HFFc6 (cell line): ENCODE measurements around the gene SLC22A4. TPM values are rescaled to one million over a fixed set of nuclear protein-coding genes. Genes with fewer than 3 reads are reported as not detected.

Experiments used
- DNase-seq: peaks from one replicate; pipeline ENCODE4 v3.0.0-alpha.2; 2018
- H3K27ac Mint-ChIP-seq: 2 replicates; pipeline ENCODE4 v1.8.0; 2020; ENCODE audit warnings: mild to moderate bottlenecking, mixed read lengths
- H3K27me3 Mint-ChIP-seq: 2 replicates; pipeline ENCODE4 v1.8.0; 2021; ENCODE audit warnings: mild to moderate bottlenecking, moderate library complexity, mixed read lengths; ENCODE audit not compliant: insufficient read depth
- H3K36me3 Mint-ChIP-seq: 2 replicates; pipeline ENCODE4 v1.8.0; 2021; ENCODE audit warnings: low read depth, mixed read lengths
- H3K4me1 Mint-ChIP-seq: 2 replicates; pipeline ENCODE4 v1.8.0; 2020; ENCODE audit warnings: low read depth, mixed read lengths
- H3K4me3 Mint-ChIP-seq: 2 replicates; pipeline ENCODE4 v1.8.0; 2020; ENCODE audit warnings: mild to moderate bottlenecking, moderate library complexity, mixed read lengths
- H3K9me3 Mint-ChIP-seq: 2 replicates; pipeline ENCODE4 v1.8.0; 2020; ENCODE audit warnings: mild to moderate bottlenecking, mixed read lengths
- total RNA-seq, 6 experiments: library from RNA; stranded (reverse); fragmentation: NEBNext Ultra II Directional; extraction: Animal tissue kit (Norgen Biotek cat#: 25700); gene quantifications; 2 replicates in 1 of 6; 3 replicates in 5 of 6; pipeline ENCODE4 v1.2.3, GENCODE V29; 2021
- TF ChIP-seq, protein P1 (sequence below): fragments of 200-600 bp; sonication (generic); IDR thresholded peaks from 2 replicates; pipeline ENCODE4 v1.5.0; 2021; ENCODE audit warnings: antibody characterized with exemption, mild to moderate bottlenecking

SLC22A4 gene
- total RNA-seq, 6 experiments from 2014 or later, result 10.8 to 12.6 (median 11.4) TPM

GRCh38 chr5:132380741-132381140 is 86.5 kb downstream of the SLC22A4 start:
- TF ChIP-seq, protein P1, sequence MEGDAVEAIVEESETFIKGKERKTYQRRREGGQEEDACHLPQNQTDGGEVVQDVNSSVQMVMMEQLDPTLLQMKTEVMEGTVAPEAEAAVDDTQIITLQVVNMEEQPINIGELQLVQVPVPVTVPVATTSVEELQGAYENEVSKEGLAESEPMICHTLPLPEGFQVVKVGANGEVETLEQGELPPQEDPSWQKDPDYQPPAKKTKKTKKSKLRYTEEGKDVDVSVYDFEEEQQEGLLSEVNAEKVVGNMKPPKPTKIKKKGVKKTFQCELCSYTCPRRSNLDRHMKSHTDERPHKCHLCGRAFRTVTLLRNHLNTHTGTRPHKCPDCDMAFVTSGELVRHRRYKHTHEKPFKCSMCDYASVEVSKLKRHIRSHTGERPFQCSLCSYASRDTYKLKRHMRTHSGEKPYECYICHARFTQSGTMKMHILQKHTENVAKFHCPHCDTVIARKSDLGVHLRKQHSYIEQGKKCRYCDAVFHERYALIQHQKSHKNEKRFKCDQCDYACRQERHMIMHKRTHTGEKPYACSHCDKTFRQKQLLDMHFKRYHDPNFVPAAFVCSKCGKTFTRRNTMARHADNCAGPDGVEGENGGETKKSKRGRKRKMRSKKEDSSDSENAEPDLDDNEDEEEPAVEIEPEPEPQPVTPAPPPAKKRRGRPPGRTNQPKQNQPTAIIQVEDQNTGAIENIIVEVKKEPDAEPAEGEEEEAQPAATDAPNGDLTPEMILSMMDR, result no peak
- Mint-ChIP-seq H3K4me1 (peaks cover 8% of the 10 kb centered on the region), H3K4me3 (no peak overlapping the region), H3K27ac (no peak overlapping the region), H3K9me3 (no peaks in the 10 kb centered on the region), H3K36me3 (no peaks in the 10 kb centered on the region), H3K27me3 (no peaks in the 10 kb centered on the region)
- DNase-seq, result no peak

DNA sequence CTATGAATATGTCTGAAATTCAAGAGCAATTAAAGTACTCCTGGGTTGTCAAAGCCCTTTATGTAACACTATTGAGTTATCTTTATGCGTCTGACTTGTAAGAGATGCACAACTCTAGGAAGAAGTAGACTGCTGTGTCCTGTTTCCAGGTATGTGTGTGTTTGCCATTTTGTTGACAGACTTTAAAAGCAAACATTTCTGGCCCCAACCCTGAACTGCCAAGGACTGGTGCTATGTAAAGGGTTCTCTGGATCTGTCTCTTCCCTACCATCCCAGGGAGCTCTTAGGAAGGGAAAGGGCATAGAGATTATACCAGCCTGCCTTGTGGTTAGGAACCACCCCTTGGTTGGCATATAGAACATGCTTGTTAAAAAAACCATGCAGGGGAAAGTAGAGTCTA is 87.4 kb downstream of the SLC22A4 start:
- no peak for DNase-seq
- peaks cover 15% of the 10 kb centered on the region for H3K4me1 Mint-ChIP-seq
- H3K27ac Mint-ChIP-seq, result no peak overlapping the region
- TF ChIP-seq, protein P1, result no peak
- no peak overlapping the region for H3K4me3 Mint-ChIP-seq
- no peaks in the 10 kb centered on the region for H3K36me3 Mint-ChIP-seq
- no peaks in the 10 kb centered on the region for H3K27me3 Mint-ChIP-seq
- no peaks in the 10 kb centered on the region for H3K9me3 Mint-ChIP-seq

DNA sequence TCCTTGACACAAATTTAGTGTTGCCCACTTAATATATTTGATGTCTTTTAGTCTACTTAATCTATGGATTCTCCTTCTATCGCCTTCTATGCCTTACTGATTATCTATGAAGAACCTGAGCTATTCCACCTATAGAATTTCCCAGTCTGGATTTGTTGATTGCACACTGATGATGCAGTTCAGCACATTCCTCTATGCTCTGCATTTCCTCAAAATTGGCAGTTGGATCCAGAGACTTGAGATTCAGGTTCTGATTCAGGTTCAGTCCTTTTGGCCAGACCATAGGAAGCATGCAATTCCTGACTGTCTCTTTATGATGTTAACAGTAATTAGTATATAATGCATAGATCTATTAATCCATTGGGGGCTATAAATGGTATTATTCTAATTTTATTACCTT is 89.1 kb downstream of the SLC22A4 start:
- no peak for DNase-seq
- Mint-ChIP-seq H3K9me3 (no peaks in the 10 kb centered on the region), H3K4me1 (peaks cover 32% of the 10 kb centered on the region), H3K27me3 (no peaks in the 10 kb centered on the region), H3K4me3 (no peak overlapping the region), H3K36me3 (no peaks in the 10 kb centered on the region), H3K27ac (no peak overlapping the region)
- TF ChIP-seq, protein P1, result no peak

GRCh38 chr5:132383984-132384383 is 89.8 kb downstream of the SLC22A4 start:
- TF ChIP-seq, protein P1, result no peak
- H3K36me3 Mint-ChIP-seq, result no peaks in the 10 kb centered on the region
- H3K9me3 Mint-ChIP-seq, result no peaks in the 10 kb centered on the region
- peaks cover 39% of the 10 kb centered on the region for H3K4me1 Mint-ChIP-seq
- H3K4me3 Mint-ChIP-seq, result no peak overlapping the region
- H3K27ac Mint-ChIP-seq, result no peak overlapping the region
- no peak for DNase-seq
- no peaks in the 10 kb centered on the region; the same call in 1 of the 2 replicates for H3K27me3 Mint-ChIP-seq

DNA sequence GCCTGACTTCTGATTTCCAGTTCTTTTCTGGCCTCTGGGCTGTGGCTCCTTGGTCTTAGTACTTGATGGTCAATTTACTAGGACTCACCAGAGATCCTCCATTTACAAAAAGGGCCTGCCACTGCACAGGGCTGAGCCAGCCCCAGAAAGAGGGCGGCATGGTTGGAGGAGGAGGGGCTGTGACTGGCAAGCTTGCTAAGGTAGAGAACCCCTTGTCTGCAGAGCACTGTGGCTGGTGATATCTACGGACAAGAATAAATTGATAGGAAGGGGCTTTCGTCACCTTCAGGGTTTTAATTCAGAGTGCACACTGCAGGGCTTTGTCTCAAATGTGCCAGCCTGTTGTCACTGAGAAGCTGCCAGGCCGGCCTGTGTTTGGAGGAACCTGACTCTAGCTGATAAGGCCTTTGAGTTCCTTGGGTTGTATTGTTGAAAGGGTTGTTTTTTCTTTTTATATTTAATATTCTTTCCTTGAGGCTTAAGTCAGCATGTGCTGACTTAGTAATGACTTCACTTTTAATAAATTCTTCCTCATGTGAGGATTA is 90.4 kb downstream of the SLC22A4 start:
- Mint-ChIP-seq H3K4me3 (no peak overlapping the region), H3K27ac (no peak overlapping the region), H3K36me3 (no peaks in the 10 kb centered on the region), H3K27me3 (no peaks in the 10 kb centered on the region; the same call in 1 of the 2 replicates), H3K9me3 (no peaks in the 10 kb centered on the region), H3K4me1 (peaks cover 45% of the 10 kb centered on the region)
- TF ChIP-seq, protein P1, result no peak
- no peak for DNase-seq
